A549 treated with GW870086 at 1 μM for 4 hours (cell line): Measurements from ENCODE around the gene PPP2R1A. TPM values are rescaled to one million over a fixed set of nuclear protein-coding genes. Genes with fewer than 3 reads are reported as not detected.

Experiments
- total RNA-seq: library from RNA; stranded (reverse); fragments of 200-300 nt; extraction: Qiagen RNA extraction; gene quantifications from 5 replicates; pipeline ENCODE4 v1.2.3, GENCODE V29; 2022; ENCODE audit warnings: low read depth

PPP2R1A gene
- 183 to 309 TPM (median 305 TPM) in 5 replicates for total RNA-seq

DNA sequence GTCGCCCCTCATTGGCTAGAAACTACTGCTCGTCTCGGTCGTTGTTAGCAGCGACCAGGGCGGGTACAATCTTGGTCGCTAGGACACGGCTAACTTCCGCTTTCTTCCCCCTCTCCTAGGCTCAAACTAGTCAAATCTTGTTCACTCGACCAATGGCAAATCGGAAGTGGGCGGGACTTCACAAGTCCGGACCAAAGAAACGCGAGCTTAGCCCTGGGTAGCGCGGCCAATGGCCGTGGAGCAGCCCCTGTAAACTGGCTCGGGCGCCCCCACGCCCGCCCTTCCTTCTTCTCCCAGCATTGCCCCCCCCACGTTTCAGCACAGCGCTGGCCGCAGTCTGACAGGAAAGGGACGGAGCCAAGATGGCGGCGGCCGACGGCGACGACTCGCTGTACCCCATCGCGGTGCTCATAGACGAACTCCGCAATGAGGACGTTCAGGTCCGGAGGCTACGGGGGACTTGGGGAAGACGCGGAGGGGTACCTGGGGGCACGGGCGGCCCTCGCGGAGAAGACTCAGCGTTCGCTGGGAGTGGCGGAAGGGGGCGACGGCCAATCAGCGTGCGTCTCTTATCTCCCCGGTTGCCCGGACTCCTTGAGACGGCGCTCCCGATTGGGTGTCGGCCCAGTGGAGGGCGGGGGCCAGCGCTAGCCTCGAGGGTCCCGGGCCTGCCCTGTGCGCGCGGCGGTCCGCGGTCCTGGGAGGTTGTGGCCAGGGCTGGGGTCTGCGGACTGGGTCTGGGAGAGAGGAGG is at the start of gene PPP2R1A:
Gene PPP2R1A, plus strand, starts transcription at position 318 of the 752 bp plus-strand sequence. Its CDS starts 45 bp downstream, at position 363.

DNA sequence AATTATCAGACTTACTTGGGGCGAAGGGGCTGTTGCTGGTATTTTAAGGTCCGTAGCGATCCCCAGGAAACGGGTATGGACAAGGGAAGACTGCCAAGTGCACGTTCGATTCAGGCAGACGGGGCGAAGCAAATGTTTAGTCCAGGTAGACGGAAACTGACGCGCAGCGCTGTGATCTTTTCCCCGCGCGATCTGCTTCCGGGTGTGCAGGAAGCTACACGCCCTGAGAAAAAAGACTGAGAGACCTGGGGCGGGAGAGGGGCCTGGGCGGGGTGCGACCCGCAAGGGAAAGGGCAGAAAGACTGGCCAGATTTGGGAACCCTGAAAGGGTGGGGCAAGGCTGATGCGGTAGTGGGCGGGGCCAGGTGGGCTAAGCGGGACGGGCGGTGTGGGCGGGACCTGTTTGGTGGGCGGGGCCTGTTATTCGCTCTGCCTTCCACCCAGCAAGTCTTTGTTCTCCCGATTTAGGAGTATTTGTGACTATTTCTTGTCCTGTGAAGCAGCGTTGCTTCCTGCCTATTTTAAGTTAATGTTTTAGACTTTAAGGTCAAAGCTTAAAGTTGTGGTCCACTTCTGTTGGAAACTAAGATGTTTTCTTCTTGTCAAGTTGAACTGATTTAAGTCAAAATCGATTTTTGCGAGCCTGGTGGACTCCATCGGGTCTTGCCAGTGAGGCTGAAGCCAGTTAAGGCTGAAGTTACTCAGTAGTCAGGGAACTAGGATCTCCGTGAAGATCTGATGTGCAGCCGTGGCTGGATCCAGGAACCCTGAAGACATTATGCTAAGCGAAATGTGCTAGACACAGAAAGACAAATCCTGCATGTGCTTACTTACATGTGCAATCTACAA is 18.3 kb upstream of the PPP2R1A start, which contains the start of gene ZNF836:
Gene ZNF836, minus strand, starts transcription at position 301 of the 849 bp plus-strand sequence. CDS start 3,549 bp downstream, outside the sequence.

DNA sequence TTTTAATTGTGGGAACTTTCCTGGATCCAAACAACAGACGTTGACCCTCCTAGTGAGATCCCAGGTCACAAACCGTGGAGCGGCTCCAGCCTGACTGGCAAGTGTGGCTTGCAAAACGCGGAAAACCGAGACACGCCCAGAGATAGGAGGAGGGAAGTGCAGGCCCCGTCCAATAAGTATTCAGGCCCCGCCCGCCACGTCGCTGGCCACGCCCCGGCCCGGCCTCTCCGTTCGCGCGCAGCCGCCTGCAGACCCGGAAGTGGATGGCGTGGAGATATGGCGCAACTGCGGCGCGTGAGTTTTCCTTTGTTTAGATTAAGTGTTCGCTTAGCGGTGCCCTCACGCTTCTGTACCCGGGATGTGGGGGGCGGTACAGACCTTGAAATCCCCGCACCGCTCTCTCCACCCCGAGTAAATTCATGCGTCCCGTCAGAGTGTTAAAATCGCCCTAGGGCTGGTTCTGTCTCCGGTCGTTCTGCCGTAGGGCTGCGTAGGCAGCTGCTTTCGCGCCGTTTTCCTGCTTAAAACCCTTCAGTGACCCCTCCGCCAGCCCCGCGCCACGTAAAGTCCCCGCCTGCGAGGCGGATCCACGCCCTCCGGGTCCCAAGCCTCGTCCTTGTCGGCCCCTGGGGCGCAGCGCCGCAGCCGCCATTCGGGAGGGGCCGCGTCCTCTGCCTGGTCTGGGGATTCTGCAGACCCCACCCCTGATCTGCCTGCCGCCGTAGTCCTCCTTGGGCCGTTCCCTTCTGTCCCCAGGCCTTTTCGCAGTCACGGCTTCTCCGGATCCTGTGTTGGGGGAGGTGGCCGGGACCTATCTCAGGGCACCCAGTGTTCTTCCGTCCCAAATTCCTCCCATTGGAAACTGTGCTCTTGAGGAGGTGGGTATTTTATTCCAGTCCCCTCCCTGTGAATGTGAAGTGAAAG is 79.7 kb downstream of the PPP2R1A start, which contains the start of gene ZNF766:
Gene ZNF766, plus strand, starts transcription at position 250 of the 924 bp plus-strand sequence. Its CDS starts 27 bp downstream, at position 277.

Other genes starting within 250 kb of the PPP2R1A start
- gene ZNF350, start 203.2 kb upstream of the PPP2R1A start, total RNA-seq: 3.3 to 8.7 TPM (median 4.5 TPM) in 5 replicates
- gene ZNF615, start 181.8 kb upstream of the PPP2R1A start, total RNA-seq: 2.8 to 5.0 TPM (median 3.9 TPM) in 5 replicates
- 2.2 to 3.6 TPM (median 3.4 TPM) in 5 replicates for gene ZNF614, start 161.7 kb upstream of the PPP2R1A start, total RNA-seq
- gene ZNF432, start 141.2 kb upstream of the PPP2R1A start, total RNA-seq: 1.4 to 2.1 TPM (median 1.8 TPM) in 5 replicates
- 1.0 to 3.0 TPM (median 2.2 TPM) in 5 replicates for gene ZNF841, start 94.3 kb upstream of the PPP2R1A start, total RNA-seq
- gene ZNF616, start 50.1 kb upstream of the PPP2R1A start, total RNA-seq: 0.52 to 1.8 TPM (median 0.96 TPM) in 5 replicates
- 0.21 to 2.5 TPM (median 0.82 TPM) in 5 replicates for gene ZNF836, start 18.4 kb upstream of the PPP2R1A start, total RNA-seq
- gene ZNF766, start 79.5 kb downstream of the PPP2R1A start, total RNA-seq: 6.3 to 10.6 TPM (median 9.1 TPM) in 5 replicates
- 7.7 to 19.4 TPM (median 17.0 TPM) in 5 replicates for gene ZNF480, start 107.1 kb downstream of the PPP2R1A start, total RNA-seq
- gene ZNF610, start 146.2 kb downstream of the PPP2R1A start, total RNA-seq: not detected in 5 replicates
- gene ZNF880, start 179.9 kb downstream of the PPP2R1A start, total RNA-seq: 0.73 to 1.2 TPM (median 0.97 TPM) in 5 replicates
- 0.13 to 0.21 TPM (median 0.16 TPM) in 3 of 5 replicates, not detected in the others for gene ZNF528, start 207.8 kb downstream of the PPP2R1A start, total RNA-seq
- not detected in 5 replicates for gene ZNF534, start 239.1 kb downstream of the PPP2R1A start, total RNA-seq